ENCODE results near the gene INPP5A. TPM values are rescaled to one million over a fixed set of nuclear protein-coding genes. Genes with fewer than 3 reads are reported as not detected.

Gene INPP5A
- total and polyA plus RNA-seq, 2 of the 13 experiments (the other 11 are each of a cell fraction or from before 2014, with no cell fraction given): 17.5 to 37.9 TPM

- intact Hi-C loops (cut with micrococcal nuclease; ENCODE audit: unreplicated experiment) (no loop called here), in situ Hi-C loops (cut with HindIII; ENCODE audit: extremely low pct_ligation_motif_present, low pct_unique_long_range_greater_than_20kb) (no loop called here)
- Histone ChIP-seq H3K9me3 (ENCODE audit: low read length) (peaks cover 5% of the 10 kb centered on the region; the same call in 1 of the 2 replicates), H3K4me2 (ENCODE audit: low read depth, low read length) (no peak overlapping the region), H3K4me3 (replicated peaks in 1 of 3; ENCODE audit: insufficient read depth in 1 of 3, low read depth in 2 of 3, low read length in 3 of 3) (no peak overlapping the region), H3K36me3 (replicated peaks in 1 of 2; ENCODE audit: control insufficient read depth in 1 of 2, insufficient read depth in 2 of 2, low read length in 2 of 2) (peaks cover 0 to 6% of the 10 kb centered on the region in 2 experiments; a peak in 1 of 5 replicates), H3K4me1 (ENCODE audit: insufficient read depth, low read length) (no peaks in the 10 kb centered on the region), H3K27me3 (ENCODE audit: control insufficient read depth in 1 of 2, insufficient read depth in 2 of 2, low read length in 2 of 2) (no peaks in the 10 kb centered on the region), H2AFZ (ENCODE audit: low read length) (no peak overlapping the region), H3K9ac (ENCODE audit: insufficient read depth, low read depth, low read length) (no peak overlapping the region), H4K20me1 (ENCODE audit: insufficient read depth, low read length) (no peaks in the 10 kb centered on the region), H3K27ac (ENCODE audit: extremely low read length, insufficient read depth, low read length) (no peak overlapping the region), H3K79me2 (ENCODE audit: insufficient read depth, low read length) (no peaks in the 10 kb centered on the region)
- 92% methylated on average over 10 of the region's 18 CpGs for WGBS (ENCODE audit: low lambda C conversion rate)
- ChIA-PET POLR2A (no interaction called here), CTCF (ENCODE audit: low intra/inter-chr PET ratio, low total read pairs) (no interaction called here)
- DNase-seq (ENCODE audit: low spot score) (no peak), ATAC-seq (no peak; the same call in 2 of the 3 replicates), FAIRE-seq (no peak)
- no TSS peak for BruUV-seq (replicated peaks)
- TF ChIP-seq ZNF770 (CRISPR knock-in tag; IDR thresholded peaks at IDR 0.05) (no peak), ETV5 (CRISPR knock-in tag; IDR thresholded peaks at IDR 0.05; ENCODE audit: borderline replicate concordance) (no peak), PRPF4 (IDR thresholded peaks at IDR 0.05; ENCODE audit: low read depth, low read length, poor library complexity, severe bottlenecking) (no peak), ZSCAN5A (CRISPR knock-in tag; IDR thresholded peaks at IDR 0.05; ENCODE audit: borderline replicate concordance) (no peak), SATB2 (CRISPR knock-in tag; IDR thresholded peaks at IDR 0.05) (no peak), HOXD1 (CRISPR knock-in tag; IDR thresholded peaks at IDR 0.05) (no peak), XRCC5 (optimal IDR thresholded peaks at IDR 0.05; ENCODE audit: low read length) (no peak), HMG20B (CRISPR knock-in tag; conservative IDR thresholded peaks at IDR 0.05) (no peak), AGO2 (optimal IDR thresholded peaks at IDR 0.05; ENCODE audit: low read depth, low read length) (no peak), RERE (CRISPR knock-in tag; IDR thresholded peaks at IDR 0.05; ENCODE audit: low read depth) (no peak), ZNF232 (CRISPR knock-in tag; IDR thresholded peaks at IDR 0.05; ENCODE audit: borderline replicate concordance) (no peak)
Observed at GRCh38 chr10:132710746-132711612, 173.4 kb downstream of the INPP5A start.

All from HepG2 (cell line).